GM12875 (cell line): ENCODE measurements around the gene APOB.

Experiments
- H3K4me3 ChIP-seq: one replicate; pipeline ENCODE4 v1.5.1; 2011; ENCODE audit warnings: low read depth, low read length, control low read depth
- TF ChIP-seq, protein P1 (sequence below): IDR thresholded peaks from 2 replicates; pipeline ENCODE4 v1.5.1; 2011; ENCODE audit warnings: low read depth, mild to moderate bottlenecking, control low read depth, inconsistent platforms, low read length, moderate library complexity, borderline replicate concordance; ENCODE audit not compliant: insufficient read depth

APOB gene

DNA sequence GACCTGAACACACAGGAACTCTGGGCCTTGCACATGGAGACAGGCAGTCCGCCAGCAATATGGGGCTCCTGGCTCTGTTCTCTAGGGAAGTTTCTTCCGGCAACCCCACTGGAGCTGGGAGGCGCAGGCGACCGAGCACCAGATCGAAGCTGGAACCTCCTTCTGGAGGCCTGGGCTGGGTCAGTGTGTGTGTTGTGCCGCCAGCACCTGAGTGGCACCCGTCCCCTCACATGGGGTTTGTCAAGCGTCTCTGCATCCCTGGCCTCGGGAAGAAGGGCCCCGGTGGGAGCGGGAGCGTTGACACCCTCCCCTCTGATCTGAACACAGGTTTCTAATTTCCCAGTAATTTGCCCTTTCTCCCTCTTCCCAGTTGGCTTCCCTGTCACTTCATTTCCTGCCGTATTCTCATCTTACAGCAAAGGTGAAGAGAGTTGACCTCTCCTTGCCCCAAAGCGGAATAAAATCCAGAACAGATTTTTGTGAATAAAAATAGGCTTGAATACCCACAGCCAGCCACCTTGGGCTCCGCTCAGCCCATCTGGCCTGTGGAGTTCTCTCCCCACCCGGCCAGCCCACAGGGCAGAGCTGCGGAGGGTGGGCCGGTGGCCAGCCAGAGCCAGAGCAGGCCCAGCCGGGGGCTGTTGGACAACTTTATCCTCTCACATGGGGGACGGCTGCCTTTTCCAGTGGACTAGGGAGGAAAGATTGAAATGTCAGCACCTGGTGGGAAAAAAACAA, 85.9 kb downstream of the APOB start:
- TF ChIP-seq, protein P1, sequence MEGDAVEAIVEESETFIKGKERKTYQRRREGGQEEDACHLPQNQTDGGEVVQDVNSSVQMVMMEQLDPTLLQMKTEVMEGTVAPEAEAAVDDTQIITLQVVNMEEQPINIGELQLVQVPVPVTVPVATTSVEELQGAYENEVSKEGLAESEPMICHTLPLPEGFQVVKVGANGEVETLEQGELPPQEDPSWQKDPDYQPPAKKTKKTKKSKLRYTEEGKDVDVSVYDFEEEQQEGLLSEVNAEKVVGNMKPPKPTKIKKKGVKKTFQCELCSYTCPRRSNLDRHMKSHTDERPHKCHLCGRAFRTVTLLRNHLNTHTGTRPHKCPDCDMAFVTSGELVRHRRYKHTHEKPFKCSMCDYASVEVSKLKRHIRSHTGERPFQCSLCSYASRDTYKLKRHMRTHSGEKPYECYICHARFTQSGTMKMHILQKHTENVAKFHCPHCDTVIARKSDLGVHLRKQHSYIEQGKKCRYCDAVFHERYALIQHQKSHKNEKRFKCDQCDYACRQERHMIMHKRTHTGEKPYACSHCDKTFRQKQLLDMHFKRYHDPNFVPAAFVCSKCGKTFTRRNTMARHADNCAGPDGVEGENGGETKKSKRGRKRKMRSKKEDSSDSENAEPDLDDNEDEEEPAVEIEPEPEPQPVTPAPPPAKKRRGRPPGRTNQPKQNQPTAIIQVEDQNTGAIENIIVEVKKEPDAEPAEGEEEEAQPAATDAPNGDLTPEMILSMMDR = no peak
- no peak overlapping the region for H3K4me3 ChIP-seq

DNA sequence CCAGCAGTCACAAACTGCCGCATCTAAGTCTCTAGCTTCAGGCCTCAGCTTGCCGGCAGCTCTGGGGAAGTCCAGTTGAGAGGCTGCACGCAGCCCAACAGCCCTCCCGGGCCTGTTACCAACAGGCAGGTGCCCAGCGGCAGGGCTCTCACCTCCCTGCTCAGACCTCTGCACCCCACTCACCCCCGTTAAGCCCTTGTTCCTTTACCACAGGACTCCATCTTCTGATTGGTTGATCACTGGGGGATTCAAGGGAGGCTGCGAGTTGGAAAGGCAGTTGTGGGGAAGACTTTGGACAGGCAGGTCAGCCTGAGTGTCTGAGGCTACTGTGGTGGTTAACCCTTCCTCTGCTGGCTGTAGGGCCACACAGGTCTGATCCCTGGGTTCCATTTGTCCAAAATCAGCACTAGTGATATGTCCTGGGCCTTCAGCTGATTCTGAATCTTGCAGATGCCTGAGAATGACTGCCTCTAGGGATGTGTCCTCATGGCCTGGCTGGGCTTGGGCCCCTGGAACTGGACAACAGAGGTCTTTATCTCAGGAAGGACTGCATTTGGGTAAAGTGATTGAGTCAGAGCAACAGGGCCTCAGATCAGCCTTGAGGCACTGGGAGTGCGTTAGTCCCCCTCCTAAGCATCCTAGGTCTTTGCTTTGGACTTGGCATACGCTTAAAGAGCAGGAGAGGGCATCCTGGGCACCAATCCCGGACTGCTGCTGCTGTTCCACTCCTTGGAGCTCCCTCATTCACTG, 88.4 kb downstream of the APOB start:
- H3K4me3 ChIP-seq = no peak overlapping the region
- TF ChIP-seq, protein P1 = no peak

DNA sequence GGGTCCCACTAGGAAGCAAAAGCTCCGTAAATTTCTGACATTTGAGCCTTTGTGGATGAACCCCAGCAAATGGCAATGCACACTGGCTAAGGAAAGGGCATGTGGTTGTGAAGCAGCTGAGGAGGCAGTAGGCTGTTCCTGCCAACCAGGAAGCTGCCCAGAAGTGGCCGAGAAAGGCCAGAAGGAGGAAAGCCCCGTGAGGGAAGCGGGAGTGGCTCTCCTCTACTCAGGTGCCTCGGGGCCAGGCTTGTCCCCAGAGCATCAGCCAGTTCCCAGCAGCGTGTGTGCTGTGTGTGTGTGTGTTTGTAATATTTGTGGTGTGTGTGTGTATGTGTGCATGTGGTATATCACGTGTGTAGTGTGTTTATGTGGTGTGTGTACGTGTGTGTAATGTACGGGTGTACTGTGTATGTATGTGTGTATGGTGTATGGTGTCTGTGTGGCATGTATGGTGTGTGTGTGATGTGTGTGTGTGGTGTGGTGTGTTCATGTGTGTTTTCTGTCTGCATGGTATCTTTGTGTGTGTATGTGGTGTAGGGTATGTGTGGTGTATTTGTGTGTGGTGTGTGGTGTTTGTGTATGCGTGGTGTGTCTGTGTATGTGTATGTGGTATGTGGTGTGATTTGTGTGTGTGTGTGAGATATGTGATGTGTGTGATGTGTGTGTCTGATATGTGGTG, 90.6 kb downstream of the APOB start:
- TF ChIP-seq, protein P1 = no peak
- H3K4me3 ChIP-seq = no peak overlapping the region
